ENCODE data around the gene CHRDL2. TPM values are rescaled to one million over a fixed set of nuclear protein-coding genes. Genes with fewer than 3 reads are reported as not detected.
A peak's percentile ranks its signal among the peaks of the same experiment; 100 is the strongest.

CHRDL2 gene
- total RNA-seq, 1 experiment from 2014 or later, result 0.39 TPM

DNA sequence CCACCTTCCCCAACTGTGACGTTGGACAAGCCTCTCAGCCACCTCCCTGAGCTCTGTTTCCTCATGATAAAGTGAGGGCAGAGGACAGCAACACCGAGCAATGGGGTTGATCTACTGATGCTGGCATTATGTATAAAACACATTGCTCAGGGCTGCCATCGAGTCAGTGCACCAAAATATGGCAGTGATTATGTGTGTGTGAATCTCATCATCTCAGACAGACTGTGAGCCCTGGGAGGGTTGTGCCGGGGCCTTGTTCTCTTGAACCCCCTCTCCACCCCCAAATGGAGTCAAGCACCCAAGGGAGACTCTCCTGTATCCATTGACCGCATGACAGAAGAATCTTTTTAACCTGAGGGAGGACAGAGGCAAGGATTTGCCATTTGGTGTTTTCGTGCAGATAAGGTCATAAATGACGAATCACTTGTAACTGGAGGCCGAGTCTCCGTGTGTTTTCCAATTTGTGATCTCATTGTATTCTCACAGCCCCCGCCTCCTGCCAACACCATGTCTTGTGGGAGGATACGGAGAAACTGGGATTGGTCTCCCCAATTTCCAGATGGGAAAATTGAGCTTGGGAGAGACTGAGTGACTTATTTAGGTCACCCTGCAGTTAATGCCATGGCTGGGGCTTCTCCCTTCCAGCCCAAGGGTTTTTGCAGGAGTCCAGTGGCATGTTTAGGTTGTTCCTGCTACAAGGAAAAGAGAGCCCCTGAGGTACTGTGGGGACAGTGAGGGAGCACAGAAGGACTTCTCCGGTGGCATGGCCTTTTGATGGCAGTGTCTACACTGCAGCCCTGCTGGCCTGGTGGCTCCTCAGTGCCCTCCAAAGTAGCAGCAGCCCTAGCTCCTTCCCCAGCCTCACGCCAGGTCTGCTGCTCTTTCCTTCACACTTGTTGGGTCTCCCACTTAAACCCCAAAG is 52.4 kb downstream of the CHRDL2 start:
- no peak overlapping the region for H2AK5ac ChIP-seq (ENCODE audit: insufficient read length, low read length)
- H2BK15ac ChIP-seq (ENCODE audit: low read depth, low read length), result no peak overlapping the region
- Mint-ChIP-seq H3K27ac (no peak overlapping the region), H3K4me1 (peaks cover 1 to 7% of the 10 kb centered on the region in 2 experiments), H3K36me3 (ENCODE audit: insufficient read depth in 1 of 3, low read depth in 3 of 3) (peaks cover 0 to 5% (median 4%) of the 10 kb centered on the region in 3 experiments; a peak in 5 of 7 replicates), H3K27me3 (ENCODE audit: low read depth) (peaks cover 9% of the 10 kb centered on the region), H3K4me3 (no peak overlapping the region), H3K9me3 (peaks cover 6 to 7% of the 10 kb centered on the region in 2 experiments; a peak in 3 of 5 replicates)
- TF ChIP-seq, protein P1, sequence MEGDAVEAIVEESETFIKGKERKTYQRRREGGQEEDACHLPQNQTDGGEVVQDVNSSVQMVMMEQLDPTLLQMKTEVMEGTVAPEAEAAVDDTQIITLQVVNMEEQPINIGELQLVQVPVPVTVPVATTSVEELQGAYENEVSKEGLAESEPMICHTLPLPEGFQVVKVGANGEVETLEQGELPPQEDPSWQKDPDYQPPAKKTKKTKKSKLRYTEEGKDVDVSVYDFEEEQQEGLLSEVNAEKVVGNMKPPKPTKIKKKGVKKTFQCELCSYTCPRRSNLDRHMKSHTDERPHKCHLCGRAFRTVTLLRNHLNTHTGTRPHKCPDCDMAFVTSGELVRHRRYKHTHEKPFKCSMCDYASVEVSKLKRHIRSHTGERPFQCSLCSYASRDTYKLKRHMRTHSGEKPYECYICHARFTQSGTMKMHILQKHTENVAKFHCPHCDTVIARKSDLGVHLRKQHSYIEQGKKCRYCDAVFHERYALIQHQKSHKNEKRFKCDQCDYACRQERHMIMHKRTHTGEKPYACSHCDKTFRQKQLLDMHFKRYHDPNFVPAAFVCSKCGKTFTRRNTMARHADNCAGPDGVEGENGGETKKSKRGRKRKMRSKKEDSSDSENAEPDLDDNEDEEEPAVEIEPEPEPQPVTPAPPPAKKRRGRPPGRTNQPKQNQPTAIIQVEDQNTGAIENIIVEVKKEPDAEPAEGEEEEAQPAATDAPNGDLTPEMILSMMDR (conservative IDR thresholded peaks at IDR 0.05), result no peak
- H2BK5ac ChIP-seq (ENCODE audit: insufficient read length, low read length), result no peak overlapping the region
- H2BK20ac ChIP-seq (ENCODE audit: low read depth, low read length, poor library complexity, severe bottlenecking), result no peak overlapping the region
- peak; percentile 14 for DNase-seq
- H3T11ph ChIP-seq (ENCODE audit: low read length), result no peak overlapping the region
- no peak overlapping the region for H2AFZ ChIP-seq (ENCODE audit: low read length)
- H3K9me3 ChIP-seq (ENCODE audit: control insufficient read depth, low read depth, low read length), result no peaks in the 10 kb centered on the region
- H4K8ac ChIP-seq (replicated peaks; ENCODE audit: insufficient read length, low read depth, low read length), result no peak overlapping the region
- no peak overlapping the region for H3K56ac ChIP-seq (ENCODE audit: insufficient read length, low read depth, low read length)
- no peak overlapping the region for H3K4me2 ChIP-seq (ENCODE audit: insufficient read depth, insufficient read length, low read length)
- no CpG with 5 or more reads among the region's 13 CpGs for WGBS (ENCODE audit: extremely low coverage, insufficient read length, low lambda C conversion rate)
- no peak overlapping the region for H3K23ac ChIP-seq (ENCODE audit: insufficient read length, low read depth, low read length)
- no peaks in the 10 kb centered on the region for H3K23me2 ChIP-seq (ENCODE audit: insufficient read length, low read depth, low read length, poor library complexity, severe bottlenecking)
- no peak overlapping the region for H2BK120ac ChIP-seq (ENCODE audit: low read depth, low read length, poor library complexity, severe bottlenecking)
- H3K27ac ChIP-seq (ENCODE audit: insufficient read length, low read depth, low read length), result no peak overlapping the region
- no peak overlapping the region for H4K91ac ChIP-seq (ENCODE audit: insufficient read length, low read depth, low read length)
- no peaks in the 10 kb centered on the region for H4K20me1 ChIP-seq (ENCODE audit: control insufficient read depth, insufficient read depth, insufficient read length)
- no peak overlapping the region for H3K4ac ChIP-seq (ENCODE audit: low read depth, low read length)
- no peak overlapping the region for H3K18ac ChIP-seq (ENCODE audit: insufficient read length, low read depth, low read length)
- H3K14ac ChIP-seq (ENCODE audit: insufficient read depth, low read length), result no peak overlapping the region
- H3K4me1 ChIP-seq (ENCODE audit: insufficient read depth, low read length), result no peaks in the 10 kb centered on the region
- no peaks in the 10 kb centered on the region for H3K27me3 ChIP-seq (ENCODE audit: insufficient read depth, low read length)
- H2BK12ac ChIP-seq (ENCODE audit: insufficient read length, low read depth, low read length), result no peak overlapping the region
- no peaks in the 10 kb centered on the region for H3K79me1 ChIP-seq (ENCODE audit: insufficient read depth, low read depth, low read length, poor library complexity, severe bottlenecking)
- H4K5ac ChIP-seq (ENCODE audit: insufficient read length, low read depth, low read length), result no peak overlapping the region
- H3K9ac ChIP-seq (ENCODE audit: extremely low read depth, insufficient read length, low read length), result no peak overlapping the region
- no peaks in the 10 kb centered on the region for H3K79me2 ChIP-seq (ENCODE audit: insufficient read depth, low read length)
